ENCODE measurements around the gene SERPINA9.

- TF ChIP-seq CTCF (IDR thresholded peaks at IDR 0.05; ENCODE audit: poor library complexity) (no peak), EZH2phosphoT487 (IDR thresholded peaks at IDR 0.05; ENCODE audit: low read depth, severe bottlenecking, unreplicated experiment) (no peak), EZH2 (IDR thresholded peaks at IDR 0.05; ENCODE audit: borderline replicate concordance) (no peak)
Observed at GRCh38 chr14:94515856-94516255, 39.9 kb upstream of the SERPINA9 start.

Data from hepatocyte (in vitro differentiated cells).